GM21423 (cell line): Measurements from ENCODE around the gene CDH13.

Experiments used
- ATAC-seq: cut with Tn5 transposase; IDR thresholded peaks from one replicate; pipeline ENCODE4 v1.9.1; 2021; ENCODE audit warnings: mild to moderate bottlenecking, moderate library complexity; ENCODE audit not compliant: unreplicated experiment

The CDH13 gene

DNA sequence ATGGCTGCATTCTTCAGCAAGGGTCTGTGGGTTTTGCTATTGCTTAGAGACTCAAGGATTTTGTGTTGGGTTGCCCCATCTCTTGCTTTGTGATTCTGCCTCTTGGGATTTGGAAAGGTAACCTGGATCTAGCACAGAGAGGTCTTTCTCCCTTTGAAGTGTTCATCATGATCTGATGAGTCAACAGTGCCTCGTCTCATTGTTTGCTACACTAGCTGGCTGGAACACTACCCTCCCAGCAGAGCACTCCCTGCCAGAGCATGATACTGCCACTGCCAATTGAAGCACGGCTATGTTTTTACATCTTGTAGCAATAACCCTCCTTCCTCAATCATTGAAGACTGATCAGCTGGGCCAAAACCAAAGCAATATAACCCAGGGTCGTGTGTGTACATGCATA lies 361.0 kb downstream of the CDH13 start:
- ATAC-seq: no peak

DNA sequence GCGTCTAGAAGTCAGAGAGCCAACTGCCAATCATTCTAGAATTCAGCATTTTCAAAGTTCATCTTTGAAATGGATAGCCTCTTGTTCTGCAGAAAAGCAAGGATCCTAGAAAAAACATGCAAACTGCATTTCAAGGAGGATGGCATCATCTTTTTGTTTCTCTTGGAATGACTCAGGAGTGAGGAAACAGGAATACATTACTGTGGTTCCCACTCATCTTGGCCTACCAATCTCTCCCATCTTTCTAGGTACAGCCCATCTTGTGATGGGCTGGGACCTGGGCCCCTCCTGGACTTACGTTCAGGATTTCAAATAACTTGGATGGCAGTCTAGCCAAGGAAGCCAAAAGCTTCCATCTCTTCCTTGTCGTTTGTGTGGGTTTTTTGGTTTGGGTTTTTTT lies 363.4 kb downstream of the CDH13 start:
- no peak for ATAC-seq

DNA sequence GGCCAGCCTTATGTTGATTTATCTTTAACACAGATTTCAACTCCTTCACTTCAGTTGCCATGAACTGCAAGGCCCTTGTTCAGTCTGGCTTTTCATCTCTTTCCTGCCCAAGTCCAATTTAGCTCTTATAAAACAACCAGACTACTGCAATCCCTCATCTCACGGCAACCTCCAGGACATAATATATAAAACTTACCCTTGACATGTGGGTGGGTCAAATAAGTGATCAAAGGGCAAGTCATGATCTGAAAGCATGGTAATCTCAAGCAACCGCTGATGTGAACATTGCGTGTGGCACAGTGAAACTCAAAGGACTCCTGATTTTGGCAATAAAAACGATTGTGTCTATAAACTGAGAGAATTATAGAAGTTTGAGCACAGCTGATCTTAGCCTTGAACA lies 364.6 kb downstream of the CDH13 start:
- ATAC-seq: no peak

DNA sequence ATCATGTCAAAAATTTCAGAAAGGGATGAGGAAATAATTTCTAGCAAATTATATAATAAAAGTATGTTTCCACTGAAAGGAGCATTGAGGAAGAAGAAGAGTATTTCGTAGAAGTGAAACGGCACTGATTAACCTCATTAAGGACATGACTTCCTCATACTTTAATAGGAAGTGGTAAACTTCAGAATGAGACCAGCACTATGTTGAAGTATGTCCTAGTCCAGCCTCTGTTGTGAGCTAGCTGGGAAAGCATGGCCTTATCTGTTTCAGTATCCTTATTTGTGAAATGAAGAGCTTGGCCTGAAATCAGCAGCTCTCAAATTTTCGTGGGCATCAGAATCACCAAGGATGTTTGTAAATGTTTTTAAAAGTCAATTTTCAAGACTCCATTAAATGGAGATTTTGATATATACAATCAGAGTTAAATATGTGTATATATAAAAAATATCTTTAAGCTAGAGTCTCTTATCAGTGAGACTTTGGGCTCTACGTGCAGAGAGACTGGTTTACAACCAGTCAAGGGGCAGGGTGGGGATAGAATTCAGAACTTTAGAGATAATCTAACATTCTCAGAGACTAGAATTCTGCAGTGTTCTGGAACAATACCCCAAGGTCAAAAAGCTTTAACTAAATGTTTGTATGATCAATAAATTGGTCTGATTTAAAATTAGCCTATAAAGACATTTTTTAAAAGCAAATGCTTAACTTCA lies 365.4 kb downstream of the CDH13 start:
- ATAC-seq: no peak

DNA sequence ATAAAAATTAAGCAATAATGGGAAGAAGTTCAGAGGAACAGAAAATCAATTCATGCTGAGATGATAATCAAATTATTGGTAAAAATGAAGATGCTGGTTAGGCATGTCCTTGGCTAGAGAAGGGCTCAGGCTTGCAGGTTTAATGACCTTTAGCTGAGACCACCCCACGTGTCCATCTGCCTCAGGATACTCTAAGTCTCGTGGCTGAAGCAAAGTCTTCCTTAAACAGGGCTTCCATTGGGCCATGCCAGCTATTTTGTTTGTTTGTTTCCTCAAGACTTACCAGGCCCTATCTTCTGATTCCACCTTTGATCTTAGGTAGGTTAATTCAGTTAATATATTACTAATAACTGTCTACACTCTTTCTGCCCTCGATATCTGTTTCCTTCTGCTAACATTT lies 366.0 kb downstream of the CDH13 start:
- no peak for ATAC-seq

DNA sequence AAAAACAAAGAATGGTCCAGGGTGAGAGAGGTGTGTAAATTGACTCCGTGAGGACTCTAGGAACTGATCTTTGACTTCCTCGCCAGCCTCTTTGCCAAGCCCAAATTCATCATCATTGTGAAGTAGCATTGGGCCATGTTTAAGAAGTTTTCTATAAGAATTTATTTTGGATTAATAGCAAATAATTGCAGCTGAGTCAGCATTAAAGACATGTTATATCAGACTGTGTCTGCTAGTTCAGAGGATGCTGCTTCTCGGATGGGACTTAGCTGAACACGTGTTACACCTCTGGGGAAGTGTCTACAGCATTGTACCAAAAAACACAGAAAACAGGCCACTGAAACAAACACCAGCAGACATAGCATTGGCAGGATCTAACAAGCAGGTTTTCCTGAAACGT lies 366.6 kb downstream of the CDH13 start:
- ATAC-seq: no peak

DNA sequence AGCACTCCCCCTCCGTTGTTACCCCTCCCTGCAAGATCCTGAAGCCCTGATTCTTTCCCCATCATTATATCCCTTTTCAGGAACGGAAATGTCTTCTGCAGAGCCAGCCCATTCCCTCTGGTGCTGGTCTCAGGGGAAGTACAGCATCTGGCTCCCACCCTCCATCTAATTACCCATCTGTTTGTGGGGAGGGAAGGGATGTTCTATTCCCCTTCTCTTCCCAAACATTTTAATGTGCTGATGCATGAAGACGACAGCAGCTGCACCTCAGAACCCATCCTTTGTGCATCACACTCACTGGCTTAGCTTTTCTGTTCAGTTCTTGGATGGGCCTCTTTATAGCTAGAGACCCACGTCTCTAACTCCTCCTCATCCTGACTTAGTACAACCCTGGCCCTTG lies 367.2 kb downstream of the CDH13 start:
- no peak for ATAC-seq

DNA sequence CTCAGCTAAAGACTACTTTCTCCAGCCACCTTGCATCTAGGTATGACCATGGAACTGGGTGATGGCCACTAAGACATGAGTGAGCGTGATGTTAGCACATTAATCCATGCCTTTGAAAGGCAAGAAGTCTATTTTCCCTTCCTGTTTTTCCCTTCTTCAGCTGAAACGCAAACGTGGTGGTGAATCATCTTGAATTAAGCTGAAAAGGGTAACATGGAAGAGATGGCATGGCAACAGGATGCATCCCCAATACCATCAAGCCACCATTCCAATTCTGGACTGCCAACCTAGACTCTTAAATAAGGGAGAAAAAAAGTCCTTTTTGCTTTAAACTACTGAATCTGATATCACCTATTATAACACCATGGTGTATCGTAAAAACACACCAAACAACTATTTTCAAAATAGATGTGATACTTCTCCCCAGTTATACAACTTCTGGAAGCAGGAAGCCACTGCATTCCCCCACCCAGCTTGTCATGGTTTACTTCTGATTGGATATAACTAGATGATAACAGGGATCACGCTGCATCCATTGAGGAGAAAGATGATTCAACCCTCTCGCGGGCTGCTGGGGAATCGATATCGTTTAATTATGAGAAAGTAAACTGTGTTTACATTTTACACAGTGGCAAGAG lies 368.6 kb downstream of the CDH13 start:
- no peak for ATAC-seq

DNA sequence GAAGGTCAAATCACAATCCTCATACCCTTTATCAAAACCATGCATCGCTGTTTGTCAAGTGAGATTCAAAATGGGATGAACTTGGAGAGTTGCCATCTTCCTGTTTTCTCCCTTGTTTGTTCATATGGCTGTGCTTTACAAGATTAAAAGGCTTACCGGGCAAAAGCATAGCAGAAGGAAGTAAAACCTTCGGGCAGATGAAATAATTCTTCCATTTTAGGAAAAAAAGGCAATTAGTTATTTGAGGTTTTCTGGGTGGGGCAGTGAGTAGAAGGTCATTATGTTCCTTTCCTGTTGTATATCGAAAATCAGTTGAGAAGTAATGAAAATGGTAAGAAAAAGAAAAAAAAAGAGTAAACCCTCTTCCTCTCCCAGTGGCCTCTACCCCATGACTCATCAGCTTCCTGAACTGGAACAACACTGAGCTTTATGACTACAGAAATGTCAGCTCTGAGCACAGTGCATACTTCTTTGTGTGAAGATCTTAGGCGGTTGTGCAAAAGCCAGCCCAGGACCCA lies 369.2 kb downstream of the CDH13 start:
- no peak for ATAC-seq

DNA sequence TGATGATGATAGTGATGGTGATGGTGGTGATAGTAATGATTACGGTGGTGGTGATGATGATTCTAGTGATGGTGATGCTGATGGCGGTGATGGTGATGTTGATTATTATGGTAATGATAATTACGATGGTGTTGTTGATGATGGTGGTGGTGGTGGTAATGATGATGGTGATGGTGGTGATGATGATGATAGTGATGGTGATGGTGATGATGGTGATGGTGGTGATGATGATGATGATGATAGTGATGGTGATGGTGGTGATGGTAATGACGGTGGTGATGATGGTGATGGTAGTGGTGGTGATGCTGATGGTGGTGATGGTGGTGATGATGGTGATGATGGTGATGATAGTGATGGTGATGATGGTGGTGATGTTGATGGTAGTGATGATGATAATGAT lies 370.0 kb downstream of the CDH13 start:
- no peak for ATAC-seq

DNA sequence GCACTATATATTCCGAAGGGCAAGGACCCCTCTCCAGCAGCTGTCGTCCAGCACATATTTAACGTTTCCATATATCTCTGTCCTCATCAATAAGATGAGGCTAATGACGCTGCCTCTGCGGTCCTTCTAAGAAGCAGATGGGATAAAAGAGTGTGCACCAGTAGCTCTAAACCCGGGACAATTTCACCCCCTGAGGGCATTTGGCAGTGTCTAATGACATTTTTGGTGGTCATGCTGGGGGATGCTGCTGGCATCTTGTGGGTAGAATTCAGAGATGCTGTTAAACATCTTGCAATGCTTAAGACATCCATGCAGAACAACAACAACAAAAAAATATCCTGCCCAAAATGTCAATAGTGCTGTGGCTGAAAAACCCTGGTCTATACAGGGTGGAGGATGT lies 372.9 kb downstream of the CDH13 start:
- ATAC-seq: no peak

DNA sequence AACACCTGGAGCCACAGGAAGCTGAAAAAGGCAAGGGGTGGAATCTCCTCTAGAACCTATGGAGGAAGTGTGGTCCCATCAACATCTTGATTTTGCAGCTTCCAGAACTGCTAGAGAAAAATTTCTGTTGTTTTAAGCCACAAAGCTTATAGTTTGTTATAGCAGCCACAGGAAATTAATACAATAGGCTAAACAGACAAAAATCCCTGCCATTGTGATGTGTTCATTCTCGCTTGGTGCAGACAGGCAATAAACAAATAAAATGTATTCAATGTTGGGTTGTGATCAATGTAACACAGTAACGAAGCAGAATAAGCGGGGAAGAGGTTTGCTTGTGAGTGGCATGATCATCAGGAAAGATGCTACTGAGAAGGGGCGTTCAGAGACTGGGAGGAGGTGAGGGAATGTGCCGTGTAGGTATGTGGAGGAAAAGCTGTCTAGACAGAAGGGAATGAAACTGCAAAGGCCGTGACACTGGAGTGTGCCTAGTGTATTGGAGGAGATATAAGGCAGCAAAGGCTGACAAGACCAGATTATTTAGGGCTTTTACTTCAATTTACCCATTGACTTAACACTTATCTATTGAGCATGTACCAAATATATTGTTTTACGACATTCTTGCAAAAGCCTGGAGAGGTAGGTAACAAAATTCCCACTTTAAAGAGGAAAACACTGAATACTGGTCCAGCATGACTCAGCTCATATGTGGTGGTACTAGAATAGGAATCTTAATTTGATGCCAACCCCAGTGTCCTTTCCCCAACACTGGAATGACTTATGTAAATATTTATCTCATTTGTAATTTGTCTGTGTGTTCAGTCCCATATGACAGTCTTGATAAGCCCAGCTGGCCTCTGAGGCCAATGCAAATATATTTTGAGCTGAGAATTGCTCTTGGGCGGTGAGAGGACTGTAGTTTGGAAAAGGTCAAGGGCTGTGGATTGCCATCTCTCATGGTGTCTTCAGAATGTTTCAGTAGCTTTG lies 375.9 kb downstream of the CDH13 start:
- ATAC-seq: no peak

DNA sequence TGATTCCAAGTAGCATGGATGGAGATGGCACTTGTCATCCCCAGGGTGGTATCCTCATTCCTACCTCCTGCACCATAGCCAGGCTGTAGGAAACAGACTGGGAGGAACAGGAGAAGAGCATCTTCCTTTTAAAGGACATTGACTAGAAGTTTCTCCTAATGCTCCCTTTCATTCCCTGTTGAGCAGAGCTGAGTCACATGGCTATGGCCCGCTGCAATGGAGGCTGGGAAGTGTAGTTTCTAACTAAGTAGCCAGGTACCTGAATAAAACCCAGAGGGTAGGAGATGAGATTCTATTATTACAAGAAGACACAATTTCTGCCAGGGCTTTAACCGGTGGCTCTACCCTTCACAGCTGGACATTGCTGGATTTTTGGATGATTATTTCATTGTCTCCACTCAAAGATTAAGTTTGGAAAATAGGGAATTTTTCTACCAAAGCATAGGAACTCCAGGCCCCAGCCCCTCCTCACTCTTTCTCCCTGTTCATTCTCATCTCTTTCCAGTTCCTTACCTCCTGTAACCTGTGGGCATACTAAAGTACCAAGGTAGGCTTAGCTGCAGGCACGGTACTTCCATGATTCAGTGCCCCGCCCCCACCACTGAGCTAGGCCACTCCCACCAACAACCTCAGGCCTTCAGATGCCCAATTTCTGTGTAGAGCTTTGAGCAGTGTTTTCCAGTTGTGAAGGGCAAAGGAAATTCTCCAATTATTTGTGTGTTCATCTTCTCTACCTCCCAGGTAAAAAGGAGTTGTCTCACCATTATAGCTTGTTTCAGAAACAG lies 378.3 kb downstream of the CDH13 start:
- ATAC-seq: no peak

DNA sequence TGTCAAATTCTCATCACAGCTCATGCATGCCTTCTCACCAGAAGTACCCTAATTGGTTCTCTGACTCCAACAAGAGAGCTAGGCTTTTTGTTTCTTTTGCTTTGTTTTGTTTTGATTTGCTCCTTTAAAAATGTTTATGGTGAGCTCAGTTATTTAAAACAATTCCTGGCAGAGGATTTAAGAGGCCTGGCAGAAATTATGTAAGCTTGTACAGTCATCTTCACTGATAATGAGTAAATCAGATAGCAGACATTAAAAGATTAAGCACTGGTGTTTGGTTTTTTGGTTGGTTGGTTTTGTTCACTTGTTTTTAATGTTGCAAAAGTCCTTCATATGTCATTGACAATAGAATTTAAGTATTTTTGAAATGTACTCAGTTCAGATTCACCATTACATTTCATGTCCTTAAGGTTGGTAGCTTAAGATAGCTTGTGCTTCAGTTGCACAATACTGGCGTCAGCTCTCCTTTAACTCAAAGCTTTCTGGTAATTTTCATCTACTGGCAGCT lies 378.9 kb downstream of the CDH13 start:
- no peak for ATAC-seq

DNA sequence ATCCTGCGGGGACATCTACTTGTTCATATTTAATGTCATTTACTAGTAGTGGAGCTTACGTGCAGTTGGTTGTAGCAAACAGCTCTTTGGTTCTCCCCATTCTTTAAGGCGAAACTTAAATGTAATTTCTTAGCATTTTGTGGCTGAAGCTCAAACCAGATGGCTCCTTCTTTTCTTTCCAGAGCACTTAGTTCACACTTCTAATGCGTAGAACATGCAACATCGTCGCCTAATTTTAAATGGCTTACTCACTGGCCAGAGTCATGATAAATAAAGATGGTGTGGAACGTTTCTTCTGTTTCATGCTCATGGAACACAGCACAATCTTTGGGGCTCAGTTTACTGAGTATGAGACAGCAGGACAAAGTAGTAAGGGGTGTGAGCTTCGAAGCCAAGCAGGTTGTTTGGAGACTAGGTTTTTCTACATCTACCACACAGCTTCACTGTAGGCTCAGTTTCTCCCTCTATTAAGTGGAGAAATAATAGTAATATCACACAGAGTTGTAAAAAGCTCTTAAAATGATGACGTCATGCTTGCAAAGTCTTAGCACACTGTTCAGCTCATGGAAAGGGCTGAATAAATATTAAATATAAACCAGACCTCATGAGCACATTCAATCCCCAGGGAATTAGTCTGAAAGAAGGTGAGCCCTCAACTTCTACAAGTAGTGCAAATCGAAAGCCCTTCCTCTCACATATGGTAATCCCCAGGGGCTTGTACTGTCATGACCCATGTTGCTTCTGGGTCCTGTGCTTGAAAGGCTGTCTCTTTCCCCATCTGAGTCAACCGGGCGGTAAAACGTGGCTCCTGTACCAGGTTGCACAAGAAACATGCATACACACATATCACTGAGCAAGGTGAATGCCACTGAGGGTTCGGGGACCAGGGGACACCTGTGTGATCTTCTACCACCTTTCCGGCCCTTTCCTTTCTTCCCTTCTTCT lies 384.3 kb downstream of the CDH13 start:
- no peak for ATAC-seq

DNA sequence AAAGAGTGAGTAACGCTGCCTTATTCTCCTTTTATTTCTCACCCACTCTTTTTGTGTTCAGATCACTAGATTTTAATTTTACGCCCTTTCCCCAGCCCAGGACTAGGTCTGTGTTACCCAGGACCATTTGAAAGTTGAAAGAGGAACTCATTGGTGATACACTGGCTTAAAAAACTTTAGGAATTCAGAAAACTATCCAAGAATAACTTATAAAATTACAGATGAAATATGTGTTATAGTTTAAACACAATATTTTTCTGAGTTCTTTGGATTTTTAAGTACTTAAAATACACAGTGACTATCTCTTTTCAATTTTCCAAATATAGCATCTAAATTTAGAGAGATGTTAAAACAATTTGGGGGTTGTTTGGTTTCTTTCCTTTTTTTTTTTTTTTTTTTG lies 385.2 kb downstream of the CDH13 start:
- no peak for ATAC-seq

DNA sequence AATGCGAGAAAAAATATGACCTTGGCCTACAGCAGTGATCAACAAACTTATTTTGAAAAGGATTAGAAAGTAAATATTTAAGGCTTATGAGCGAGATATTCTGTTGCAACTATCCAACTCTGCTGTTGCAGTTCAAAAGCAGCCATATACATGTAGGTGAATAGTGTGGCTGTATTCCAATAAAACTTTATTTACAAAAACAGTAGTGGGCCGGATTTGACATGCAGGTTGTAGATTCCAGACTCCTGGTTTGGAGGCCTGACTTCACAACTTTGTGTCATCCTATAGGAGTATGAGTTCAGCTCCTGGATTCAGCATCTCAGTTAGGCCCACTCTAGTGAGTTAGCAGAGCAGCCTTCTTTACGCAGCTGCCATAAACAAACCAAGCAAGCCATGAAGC lies 386.3 kb downstream of the CDH13 start:
- no peak for ATAC-seq

DNA sequence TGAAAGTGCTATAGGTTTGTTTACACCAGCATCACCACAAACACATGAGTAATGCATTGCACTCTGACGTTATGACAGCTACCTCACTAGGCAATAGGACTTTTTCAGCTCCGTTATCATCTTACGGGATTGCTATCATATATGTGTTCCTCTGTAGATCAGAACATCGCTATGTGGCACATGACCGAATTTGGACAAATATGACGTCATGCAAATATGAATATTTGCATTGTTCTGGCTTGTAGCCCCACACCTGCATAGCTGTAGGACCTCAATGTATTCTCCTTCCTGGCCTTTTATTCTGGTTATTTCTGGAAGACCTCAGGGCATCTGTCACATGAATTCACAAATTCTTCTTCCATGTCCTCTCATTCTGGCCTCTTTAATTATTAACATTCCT lies 393.2 kb downstream of the CDH13 start:
- ATAC-seq: no peak

DNA sequence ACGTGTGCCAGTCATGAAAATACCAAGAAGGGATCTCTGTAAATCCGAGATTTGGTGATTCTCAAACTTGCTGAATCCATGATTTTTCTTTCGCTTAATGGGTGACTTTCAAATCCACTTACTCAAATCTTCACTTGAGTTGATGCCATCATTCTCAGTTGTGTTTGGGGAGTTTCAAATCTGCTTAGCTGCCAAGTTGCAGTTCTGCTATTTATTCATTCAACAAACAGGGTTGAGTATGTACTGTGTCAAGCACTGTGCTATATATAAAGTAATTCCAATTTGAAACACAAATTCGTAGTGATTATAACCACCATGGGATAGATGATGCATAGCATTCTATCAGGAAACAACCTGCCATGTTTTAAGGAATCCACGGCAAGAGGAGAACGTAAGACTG lies 394.3 kb downstream of the CDH13 start:
- ATAC-seq: no peak
